ENCODE measurements around the gene EFNA2.
A peak's percentile ranks its signal among the peaks of the same experiment; 100 is the strongest.

The EFNA2 gene

DNA sequence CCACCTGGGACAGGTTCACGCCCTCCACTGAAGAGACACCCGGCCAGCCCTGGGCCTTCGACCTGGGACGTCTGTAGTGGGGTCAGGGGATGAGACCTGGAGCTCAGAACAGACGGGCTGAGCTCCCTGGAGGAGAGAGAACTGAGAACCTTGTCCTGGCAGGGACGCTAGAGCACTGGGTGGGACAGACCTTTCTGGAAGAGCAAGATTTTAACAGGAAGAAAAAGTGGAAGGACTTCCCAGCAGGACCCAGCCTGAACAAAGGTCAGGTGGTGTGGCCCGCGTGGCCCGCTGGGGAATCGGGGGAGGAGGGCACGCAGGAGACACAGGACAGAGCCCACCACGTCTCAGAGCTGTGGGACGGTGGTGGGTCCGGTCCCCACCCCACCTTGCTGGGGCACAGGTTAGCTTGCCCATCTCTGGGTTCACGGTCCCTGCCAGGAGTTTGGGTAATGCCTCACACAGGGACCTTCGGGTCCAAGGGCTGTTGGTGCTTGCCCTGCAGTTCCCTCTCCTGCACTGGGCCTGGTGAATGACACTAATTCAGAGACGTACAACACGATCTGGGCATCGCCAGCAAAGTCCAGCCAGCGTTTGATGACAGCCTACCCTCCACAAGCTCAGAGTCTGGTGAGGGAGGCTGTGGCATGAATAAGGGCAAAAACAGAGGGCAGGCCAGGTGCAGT lies 1.2 kb upstream of the EFNA2 start:
- DNase-seq (ENCODE audit: low spot score) = no peak

DNA sequence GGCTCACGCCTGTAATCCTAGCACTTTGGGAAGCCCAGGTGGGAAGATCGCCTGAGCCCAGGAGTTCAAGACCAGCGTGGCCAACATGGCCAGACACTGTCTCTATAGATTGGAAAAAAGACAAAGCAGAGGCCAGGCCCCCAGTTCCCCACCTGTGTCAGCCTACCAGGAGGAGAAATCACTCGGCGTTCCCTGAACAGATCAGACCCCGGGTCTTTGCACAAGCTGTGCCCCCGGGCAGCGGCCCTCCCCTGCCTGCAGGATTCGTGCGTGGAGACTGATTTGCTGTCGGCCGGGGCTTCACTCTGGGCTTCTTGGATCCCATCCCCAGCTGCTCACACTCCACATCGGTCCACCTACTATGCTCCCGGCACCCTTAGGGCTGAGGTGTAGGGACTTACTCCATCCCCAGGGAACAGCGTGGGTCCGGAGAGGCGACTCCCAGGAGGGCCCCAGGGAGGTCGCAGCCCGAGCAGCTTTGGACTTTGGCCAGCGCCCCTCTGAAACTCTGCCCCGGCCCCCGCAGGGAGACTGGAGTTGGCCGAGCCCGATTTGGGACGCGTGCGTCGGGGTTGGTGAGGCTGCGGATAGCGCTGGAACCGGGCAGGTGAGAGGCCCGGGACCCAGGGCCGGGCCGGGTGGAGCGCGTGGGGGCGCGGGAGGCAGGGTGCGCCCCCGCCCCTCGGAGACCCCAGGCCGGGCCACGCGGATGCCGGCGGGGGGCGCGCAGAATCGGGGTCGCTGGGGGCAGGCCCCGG lies 515 bp upstream of the EFNA2 start:
- DNase-seq (ENCODE audit: low spot score) = peak; percentile 72

- DNase-seq (ENCODE audit: low spot score) = no peak
Observed at GRCh38 chr19:1286487-1287353, 1.0 kb downstream of the EFNA2 start.

DNA sequence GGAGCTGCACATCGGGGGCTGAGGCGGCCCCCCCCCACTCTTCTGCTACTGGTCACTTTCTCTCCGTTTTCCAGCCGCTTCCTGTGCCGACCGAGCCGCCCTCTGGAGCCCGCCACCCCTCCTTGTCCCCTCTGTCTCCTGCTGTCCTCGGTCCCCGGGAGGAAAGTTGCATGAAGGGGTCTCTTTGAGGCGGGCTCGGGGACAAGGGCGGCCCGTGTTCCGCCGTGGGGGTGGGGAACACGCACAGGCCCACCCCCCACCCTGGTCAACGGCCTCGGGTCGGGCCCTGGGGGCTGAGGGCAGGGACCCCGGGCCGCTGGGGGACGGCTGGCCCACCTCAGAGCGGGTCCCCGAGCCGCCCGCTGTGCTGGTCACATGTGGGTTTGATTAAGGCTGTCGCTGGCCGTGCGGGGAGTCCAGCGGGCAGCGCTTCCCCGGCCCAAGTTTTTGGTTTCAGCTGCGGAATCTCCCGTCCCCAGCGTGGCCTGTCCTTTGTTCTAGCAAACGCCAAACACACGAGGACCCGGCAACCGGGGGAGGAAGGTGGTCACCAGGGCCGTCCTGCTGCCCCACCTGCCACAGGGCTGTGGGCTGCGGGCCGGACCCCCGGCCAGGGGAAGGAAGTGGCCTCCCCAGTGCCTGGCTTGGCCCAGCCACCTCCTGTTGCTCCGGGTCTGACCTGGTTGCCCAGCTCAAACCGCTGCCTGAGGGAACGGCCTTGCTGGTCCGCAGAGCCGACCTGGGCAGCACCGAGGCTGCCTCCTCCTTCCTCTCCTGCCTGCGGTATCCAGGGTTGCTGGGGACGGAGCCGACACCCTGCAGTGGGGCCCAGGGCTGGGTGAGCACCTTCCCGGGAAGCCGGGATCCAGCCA lies 1.9 kb downstream of the EFNA2 start:
- DNase-seq (ENCODE audit: low spot score) = no peak

- no peak for DNase-seq (ENCODE audit: low spot score)
Observed at GRCh38 chr19:1288226-1288612, 2.5 kb downstream of the EFNA2 start.

- DNase-seq (ENCODE audit: low spot score) = no peak
Observed at GRCh38 chr19:1288833-1289685, 3.4 kb downstream of the EFNA2 start.

GRCh38 chr19:1289686-1290025 lies 4.0 kb downstream of the EFNA2 start:
- DNase-seq (ENCODE audit: low spot score) = no peak

GRCh38 chr19:1290196-1290702 lies 4.6 kb downstream of the EFNA2 start:
- DNase-seq (ENCODE audit: low spot score) = no peak

DNA sequence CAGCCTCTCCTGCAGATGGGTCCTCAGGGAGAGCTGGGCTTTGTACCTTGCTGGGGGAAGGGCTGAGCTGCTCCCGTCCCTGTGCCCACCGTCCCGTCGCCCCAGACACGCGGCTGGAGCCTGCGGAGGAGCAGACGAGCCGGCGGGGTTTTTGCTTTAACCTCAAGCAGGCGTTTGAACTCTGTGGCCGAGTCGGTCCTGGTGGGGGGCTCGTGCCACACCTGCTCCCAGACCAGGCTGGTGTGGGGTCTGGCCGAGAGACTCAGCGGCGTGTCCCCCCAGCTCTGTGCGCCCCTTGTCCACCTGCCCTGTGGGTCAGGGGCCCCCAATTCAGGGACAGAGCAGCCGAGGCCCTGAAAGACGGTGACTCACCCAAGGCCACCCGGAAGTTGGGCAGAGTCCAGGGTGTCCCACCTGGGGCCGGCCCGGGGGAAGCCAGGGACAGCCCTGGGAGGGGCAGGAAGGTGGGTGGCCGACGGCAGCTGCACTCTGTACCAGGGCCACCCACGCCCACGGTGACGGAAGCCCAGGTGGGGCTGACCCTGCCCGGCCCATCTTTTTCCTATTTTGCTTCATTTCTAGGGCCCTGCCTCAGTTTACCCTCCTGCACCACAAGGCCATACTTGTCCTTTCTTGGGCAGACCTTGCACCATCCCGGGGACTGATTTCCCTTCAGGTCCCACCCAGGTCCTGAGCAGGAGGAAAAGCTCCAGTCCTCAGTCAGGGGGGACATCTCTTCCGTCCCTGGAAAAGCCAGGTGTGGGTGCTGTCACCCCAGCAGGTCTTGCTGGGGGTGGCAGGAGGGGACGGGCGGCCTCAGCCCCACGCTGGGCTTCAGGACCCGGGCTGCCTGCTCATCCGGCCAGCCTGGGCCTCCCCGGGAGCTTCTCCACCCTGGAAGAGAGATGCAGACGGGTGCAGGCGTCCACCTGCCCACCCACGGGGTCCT lies 5.3 kb downstream of the EFNA2 start:
- no peak for DNase-seq (ENCODE audit: low spot score)

DNA sequence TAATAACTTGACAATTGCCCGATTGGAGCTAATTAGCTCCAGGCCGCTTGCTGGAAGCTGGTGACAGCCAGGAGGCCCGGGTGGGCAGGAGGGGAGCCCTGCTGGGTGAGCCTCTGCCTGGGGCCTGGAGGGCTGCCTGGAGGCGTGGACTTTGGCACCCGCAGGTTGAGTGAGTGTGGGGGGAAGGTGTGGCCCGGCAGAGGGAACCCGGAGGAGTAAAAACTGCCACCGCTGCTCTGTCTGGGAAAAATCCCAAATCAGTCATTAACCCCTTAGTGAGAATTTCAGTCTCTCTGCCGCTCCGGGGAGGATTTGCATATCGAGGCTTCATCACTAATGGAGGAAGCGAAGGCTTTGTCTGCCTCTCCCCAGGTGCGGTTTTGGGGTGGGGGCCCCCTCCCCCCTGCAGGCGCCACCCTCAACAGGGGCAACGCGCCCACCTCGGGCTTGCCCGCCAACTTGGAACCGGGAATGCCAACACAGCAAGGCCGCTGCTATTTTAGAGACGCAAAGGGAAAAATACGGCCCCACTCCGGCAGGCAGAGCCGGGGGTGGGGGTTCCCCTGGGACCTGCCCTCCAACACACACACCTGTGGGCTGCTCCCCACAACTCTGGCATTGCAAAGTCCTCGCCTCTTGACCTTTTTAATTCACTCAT lies 6.2 kb downstream of the EFNA2 start:
- no peak for DNase-seq (ENCODE audit: low spot score)

DNA sequence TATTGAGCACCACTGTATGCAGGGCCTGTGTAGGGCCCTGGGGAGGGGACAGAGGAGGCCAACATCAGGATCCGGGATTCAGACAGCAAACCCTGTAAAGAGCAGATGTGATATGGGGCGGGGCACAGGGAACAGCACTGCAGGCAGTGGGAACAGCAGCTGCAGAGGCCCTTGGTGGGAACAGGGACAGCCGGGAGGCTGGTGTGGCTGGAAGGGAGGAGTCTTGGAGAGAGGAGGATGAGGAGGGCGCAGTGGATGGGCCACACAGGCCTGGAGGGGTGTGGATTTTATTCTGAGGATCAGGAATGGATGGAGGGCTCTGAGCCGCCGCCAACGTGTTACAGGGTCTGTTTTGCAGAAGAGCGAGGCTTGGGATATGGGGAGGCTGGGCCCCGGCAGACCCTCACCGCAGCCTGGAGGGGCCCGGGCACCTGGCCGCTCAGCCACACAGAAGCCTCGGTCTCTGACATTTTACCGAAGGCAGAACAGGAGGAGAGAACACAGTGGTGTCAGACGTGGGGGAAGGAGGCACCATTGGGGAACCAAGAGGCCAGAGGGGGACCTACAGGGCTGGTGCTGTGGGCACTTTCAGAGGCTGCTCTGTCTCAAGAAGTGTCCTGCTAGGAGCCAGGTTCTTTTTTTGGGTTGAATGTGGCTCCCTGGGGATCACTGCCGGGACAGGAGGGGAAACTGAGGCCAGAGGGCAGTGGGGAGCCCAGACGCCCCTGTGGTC lies 6.9 kb downstream of the EFNA2 start:
- no peak for DNase-seq (ENCODE audit: low spot score)

DNA sequence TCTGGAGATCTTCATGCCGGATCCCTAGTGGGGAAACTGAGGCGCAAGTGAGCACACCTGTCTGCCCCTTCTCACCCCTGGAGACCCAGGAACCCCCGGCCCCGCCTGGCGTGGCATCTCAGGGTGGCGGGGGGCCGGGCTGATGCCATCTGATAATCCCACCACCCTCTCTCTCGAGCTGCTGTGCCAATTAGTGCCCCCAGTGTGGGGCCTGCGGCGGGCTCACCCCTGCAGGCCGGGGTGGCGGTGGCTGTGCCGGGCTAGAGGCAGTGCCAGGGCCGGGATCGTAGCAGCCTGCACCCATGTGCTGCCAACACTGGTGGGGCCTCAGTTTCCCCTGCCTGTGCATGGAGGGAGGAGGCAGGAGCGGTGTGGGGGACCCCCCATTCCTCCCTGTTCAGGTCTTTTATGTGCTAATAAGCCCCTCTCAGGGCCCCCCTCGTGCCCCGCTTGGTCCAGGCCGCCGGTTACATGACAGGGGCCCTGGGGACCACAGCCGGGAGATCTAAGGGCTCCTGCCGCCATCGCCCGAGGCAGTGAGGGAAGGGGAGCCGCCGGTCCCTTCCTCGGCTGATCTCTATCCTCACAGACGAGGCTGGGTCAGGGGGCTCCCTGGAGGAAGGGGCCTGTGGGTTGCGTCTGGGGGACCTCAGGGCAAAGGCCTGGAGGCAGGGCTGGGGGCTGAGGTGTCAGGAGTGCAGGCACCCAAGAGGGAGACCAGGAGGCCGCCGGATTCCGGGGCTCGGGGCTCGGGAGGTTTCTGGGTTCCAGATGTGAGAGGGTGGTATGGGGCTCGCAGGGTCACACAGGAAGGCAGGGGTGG lies 8.3 kb downstream of the EFNA2 start:
- DNase-seq (ENCODE audit: low spot score) = no peak

DNA sequence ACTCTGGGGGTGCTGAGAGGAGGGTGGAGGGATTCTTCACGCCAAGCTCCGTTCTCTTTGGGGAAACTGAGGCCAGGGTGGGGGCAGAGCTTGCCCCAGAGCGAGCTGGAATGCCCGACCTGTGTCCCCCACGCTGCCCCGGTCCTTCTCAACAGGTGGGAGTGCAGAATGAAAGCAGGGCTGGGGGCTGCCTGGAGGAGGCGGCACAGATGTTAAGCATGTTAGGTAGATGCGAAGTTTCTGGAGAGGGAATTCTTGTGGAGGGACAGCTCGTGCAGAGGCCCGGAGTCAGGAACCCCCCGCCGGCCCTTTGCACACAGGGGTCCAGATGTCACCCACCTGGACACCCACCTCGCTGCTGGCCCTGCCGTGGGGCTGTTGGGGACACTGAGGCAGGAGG lies 9.0 kb downstream of the EFNA2 start:
- DNase-seq (ENCODE audit: low spot score) = no peak

DNA sequence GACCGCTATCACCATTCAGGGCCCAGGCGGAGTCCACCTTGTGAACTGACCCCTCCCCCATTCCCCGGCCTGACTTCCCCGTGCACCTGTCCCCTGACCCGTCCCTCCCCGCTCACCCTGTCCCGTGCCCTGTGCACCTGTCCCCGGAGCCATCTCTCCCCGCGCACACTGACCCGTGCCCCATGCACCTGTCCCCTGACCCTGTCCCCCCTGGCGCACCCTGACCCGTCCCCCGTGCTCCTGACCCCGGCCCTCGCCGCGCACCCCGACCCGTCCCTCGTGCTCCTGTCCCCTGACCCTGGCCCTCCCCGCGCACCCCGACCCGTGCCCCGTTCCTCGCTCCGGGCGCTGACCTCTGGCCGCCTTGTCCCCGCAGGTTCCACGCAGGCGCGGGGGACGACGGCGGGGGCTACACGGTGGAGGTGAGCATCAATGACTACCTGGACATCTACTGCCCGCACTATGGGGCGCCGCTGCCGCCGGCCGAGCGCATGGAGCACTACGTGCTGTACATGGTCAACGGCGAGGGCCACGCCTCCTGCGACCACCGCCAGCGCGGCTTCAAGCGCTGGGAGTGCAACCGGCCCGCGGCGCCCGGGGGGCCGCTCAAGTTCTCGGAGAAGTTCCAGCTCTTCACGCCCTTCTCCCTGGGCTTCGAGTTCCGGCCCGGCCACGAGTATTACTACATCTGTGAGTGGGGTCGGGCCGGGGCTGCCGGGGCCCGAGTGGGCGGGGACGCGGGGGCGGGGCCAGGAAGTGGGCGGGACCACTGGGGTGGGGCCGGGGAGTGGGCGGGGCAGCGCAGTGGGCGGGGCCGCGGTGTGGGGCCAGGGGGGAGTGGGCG lies 9.7 kb downstream of the EFNA2 start:
- no peak for DNase-seq (ENCODE audit: low spot score)

DNA sequence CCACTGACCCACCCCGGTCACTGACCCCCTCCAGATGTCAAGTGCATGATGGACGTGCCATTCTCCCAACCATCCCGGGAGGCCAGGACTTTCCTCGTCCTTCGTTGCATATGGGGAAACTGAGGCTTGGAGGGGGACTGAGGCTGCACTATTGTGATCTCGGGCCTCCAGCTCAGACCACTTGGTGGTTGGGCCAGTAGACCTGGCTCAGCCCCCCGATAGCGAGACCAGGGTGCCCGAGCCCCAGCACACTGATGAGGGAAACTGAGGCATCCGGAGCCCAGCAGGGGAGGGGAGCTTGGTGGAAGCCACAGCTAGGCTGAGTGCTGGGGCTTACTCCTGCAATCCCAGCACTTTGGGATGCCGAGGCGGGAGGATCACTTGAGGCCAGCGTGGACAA lies 10.4 kb downstream of the EFNA2 start:
- DNase-seq (ENCODE audit: low spot score) = no peak

- no peak for DNase-seq (ENCODE audit: low spot score)
Observed at GRCh38 chr19:1296575-1297271, 11.1 kb downstream of the EFNA2 start.

Data from ecto neural progenitor cell (in vitro differentiated cells).